Measurements from ENCODE around the gene PRSS56. TPM values are rescaled to one million over a fixed set of nuclear protein-coding genes. Genes with fewer than 3 reads are reported as not detected.

PRSS56 gene
- total RNA-seq, 1 donor from 2014 or later, result not detected

- H3K4me3 Mint-ChIP-seq (ENCODE audit: unreplicated experiment), result peak overlapping the region; percentile 97
- peak overlapping the region; percentile 97 for H3K27ac Mint-ChIP-seq (ENCODE audit: unreplicated experiment)
- H3K27me3 Mint-ChIP-seq (ENCODE audit: unreplicated experiment), result no peaks in the 10 kb centered on the region
- no peak for DNase-seq (ENCODE audit: extremely low spot score, unreplicated experiment)
- H3K4me1 Mint-ChIP-seq (ENCODE audit: unreplicated experiment), result peaks cover 20% of the 10 kb centered on the region
- no peaks in the 10 kb centered on the region for H3K9me3 Mint-ChIP-seq (ENCODE audit: unreplicated experiment)
- H3K36me3 Mint-ChIP-seq (ENCODE audit: unreplicated experiment), result peaks cover 25% of the 10 kb centered on the region
- TF ChIP-seq CTCF (IDR thresholded peaks at IDR 0.05), result no peak
Measured at GRCh38 chr2:232549655-232550353, 29.6 kb downstream of the PRSS56 start.

GRCh38 chr2:232550354-232551249, 30.4 kb downstream of the PRSS56 start, which contains the start of the genes EIF4E2 and TIGD1:
EIF4E2 (plus strand) TSS chr2:232550689; CDS start chr2:232550725, 36 bp downstream.
TIGD1 (minus strand) TSS chr2:232550557; CDS start chr2:232549882, 675 bp downstream.
- Mint-ChIP-seq H3K27ac (ENCODE audit: unreplicated experiment) (peak within 1 kb of the TSS; percentile 97), H3K27me3 (ENCODE audit: unreplicated experiment) (no peaks in the 10 kb centered on the region), H3K9me3 (ENCODE audit: unreplicated experiment) (no peaks in the 10 kb centered on the region), H3K4me3 (ENCODE audit: unreplicated experiment) (peak within 1 kb of the TSS; percentile 97), H3K36me3 (ENCODE audit: unreplicated experiment) (peaks cover 26% of the 10 kb centered on the region), H3K4me1 (ENCODE audit: unreplicated experiment) (peaks cover 24% of the 10 kb centered on the region)
- peak; percentile 38 for TF ChIP-seq CTCF (IDR thresholded peaks at IDR 0.05)
- peak; percentile 98 for DNase-seq (ENCODE audit: extremely low spot score, unreplicated experiment)

- H3K27ac Mint-ChIP-seq (ENCODE audit: unreplicated experiment), result peak overlapping the region; percentile 97
Measured at GRCh38 chr2:232551250-232551638, 31.1 kb downstream of the PRSS56 start.

GRCh38 chr2:232551776-232552175, 31.6 kb downstream of the PRSS56 start:
- H3K27me3 Mint-ChIP-seq (ENCODE audit: unreplicated experiment), result no peaks in the 10 kb centered on the region
- DNase-seq (ENCODE audit: extremely low spot score, unreplicated experiment), result no peak
- H3K27ac Mint-ChIP-seq (ENCODE audit: unreplicated experiment), result peak overlapping the region; percentile 97
- peaks cover 26% of the 10 kb centered on the region for H3K4me1 Mint-ChIP-seq (ENCODE audit: unreplicated experiment)
- H3K4me3 Mint-ChIP-seq (ENCODE audit: unreplicated experiment), result peak overlapping the region; percentile 97
- H3K9me3 Mint-ChIP-seq (ENCODE audit: unreplicated experiment), result no peaks in the 10 kb centered on the region
- peaks cover 30% of the 10 kb centered on the region for H3K36me3 Mint-ChIP-seq (ENCODE audit: unreplicated experiment)
- TF ChIP-seq CTCF (IDR thresholded peaks at IDR 0.05), result no peak

More at GRCh38 chr2:232551250-232551638, 31.1 kb downstream of the PRSS56 start:
- peaks cover 30% of the 10 kb centered on the region for H3K36me3 Mint-ChIP-seq (ENCODE audit: unreplicated experiment)
- peak overlapping the region; percentile 97 for H3K4me3 Mint-ChIP-seq (ENCODE audit: unreplicated experiment)
- no peak for DNase-seq (ENCODE audit: extremely low spot score, unreplicated experiment)
- H3K9me3 Mint-ChIP-seq (ENCODE audit: unreplicated experiment), result no peaks in the 10 kb centered on the region
- H3K27me3 Mint-ChIP-seq (ENCODE audit: unreplicated experiment), result no peaks in the 10 kb centered on the region
- H3K4me1 Mint-ChIP-seq (ENCODE audit: unreplicated experiment), result peaks cover 26% of the 10 kb centered on the region
- no peak for TF ChIP-seq CTCF (IDR thresholded peaks at IDR 0.05)

GRCh38 chr2:232556426-232556825, 36.2 kb downstream of the PRSS56 start:
- Mint-ChIP-seq H3K36me3 (ENCODE audit: unreplicated experiment) (peaks cover 39% of the 10 kb centered on the region), H3K27ac (ENCODE audit: unreplicated experiment) (no peak overlapping the region), H3K9me3 (ENCODE audit: unreplicated experiment) (no peaks in the 10 kb centered on the region), H3K4me1 (ENCODE audit: unreplicated experiment) (peaks cover 17% of the 10 kb centered on the region), H3K4me3 (ENCODE audit: unreplicated experiment) (no peak overlapping the region), H3K27me3 (ENCODE audit: unreplicated experiment) (no peaks in the 10 kb centered on the region)
- TF ChIP-seq CTCF (IDR thresholded peaks at IDR 0.05), result no peak
- DNase-seq (ENCODE audit: extremely low spot score, unreplicated experiment), result no peak

All from osteocyte (in vitro differentiated cells).